H1 (cell line): ENCODE measurements around the gene OTX2. TPM values are rescaled to one million over a fixed set of nuclear protein-coding genes. Genes with fewer than 3 reads are reported as not detected.

Experiments used
- CTCF ChIA-PET: fragments of 300-600 bp; sonication (Branson Sonifier 250); formaldehyde crosslinking; loops from one replicate; lab custom pipeline; 2021; ENCODE audit not compliant: partially characterized antibody; lab: Charles Lee
- POLR2A ChIA-PET: fragments of 300-600 bp; sonication (Branson Sonifier 250); formaldehyde crosslinking; loops from one replicate; lab custom pipeline; 2021; ENCODE audit warnings: inconsistent platforms; ENCODE audit not compliant: partially characterized antibody; lab: Charles Lee
- DNase-seq, 2 experiments: peaks; one replicate each; pipeline versions ENCODE4 v3.0.0 to v3.0.0-alpha.2; 2010 to 2022; ENCODE audit warnings: low spot score in 2 of 2, low read depth in 1 of 2, mixed read lengths in 1 of 2
- FAIRE-seq: peaks from 2 replicates; lab custom pipeline; 2011; peaks lifted over from hg19 to GRCh38; lab: Jason Lieb, UNC
- H2AFZ ChIP-seq: 2 replicates; pipeline ENCODE4 v1.8.1; 2012; ENCODE audit warnings: low read length, inconsistent platforms
- H2AK5ac ChIP-seq: 2 replicates; pipeline ENCODE4 v1.6.1; 2013; ENCODE audit warnings: low read depth, low read length
- H2BK120ac ChIP-seq: replicated peaks from 2 replicates; pipeline ENCODE3; 2013; ENCODE audit warnings: low read depth, low read length, inconsistent platforms
- H2BK12ac ChIP-seq: 2 replicates; pipeline ENCODE4 v1.6.1; 2013; ENCODE audit warnings: low read depth, low read length
- H2BK15ac ChIP-seq: 2 replicates; pipeline ENCODE4 v1.6.1; 2013; ENCODE audit warnings: low read length
- H2BK20ac ChIP-seq: 2 replicates; pipeline ENCODE4 v1.6.1; 2013; ENCODE audit warnings: low read length
- H2BK5ac ChIP-seq: 2 replicates; pipeline ENCODE4 v1.6.1; 2013; ENCODE audit warnings: low read depth, low read length
- H3K14ac ChIP-seq: 2 replicates; pipeline ENCODE4 v1.6.1; 2013; ENCODE audit warnings: inconsistent platforms; ENCODE audit not compliant: insufficient read length
- H3K18ac ChIP-seq: 2 replicates; pipeline ENCODE4 v1.6.1; 2013; ENCODE audit warnings: low read length; ENCODE audit errors: extremely low read depth
- H3K23ac ChIP-seq: 2 replicates; pipeline ENCODE4 v1.6.1; 2013; ENCODE audit warnings: inconsistent platforms; ENCODE audit not compliant: insufficient read length
- H3K23me2 ChIP-seq: 2 replicates; pipeline ENCODE4 v1.6.1; 2013; ENCODE audit warnings: low read depth, low read length
- H3K27ac ChIP-seq: 2 replicates; pipeline ENCODE4 v1.6.1; 2011; ENCODE audit warnings: low read depth, low read length, inconsistent platforms
- H3K27me3 ChIP-seq, 4 experiments: replicated peaks in 1 of 4; 1 replicate in 1 of 4; 2 replicates in 3 of 4; pipeline versions ENCODE4 v1.6.1 to v1.8.1; 2011 to 2013; ENCODE audit warnings: low read length in 3 of 4, mild to moderate bottlenecking in 3 of 4, inconsistent platforms in 2 of 4, mixed read lengths in 2 of 4, moderate library complexity in 1 of 4; ENCODE audit not compliant: control insufficient read depth in 3 of 4, insufficient read depth in 3 of 4; ENCODE audit errors: extremely low read depth in 1 of 4
- H3K36me3 ChIP-seq, 4 experiments: 2 replicates each; pipeline versions ENCODE4 v1.6.1 to v1.8.1; 2011 to 2013; ENCODE audit warnings: mild to moderate bottlenecking in 4 of 4, low read length in 3 of 4, moderate library complexity in 2 of 4, control low read depth in 1 of 4, inconsistent platforms in 1 of 4; ENCODE audit not compliant: insufficient read depth in 4 of 4, control insufficient read depth in 2 of 4
- H3K4ac ChIP-seq: replicated peaks from 2 replicates; pipeline ENCODE3; 2013; ENCODE audit warnings: low read length, low read depth, mixed read lengths, inconsistent platforms; ENCODE audit not compliant: insufficient read length
- H3K4me1 ChIP-seq, 4 experiments: replicated peaks in 1 of 4; 1 replicate in 1 of 4; 2 replicates in 3 of 4; pipeline versions ENCODE4 v1.6.1 to v1.8.1; 2011 to 2013; ENCODE audit warnings: low read length in 3 of 4, inconsistent platforms in 2 of 4, mixed read lengths in 1 of 4; ENCODE audit not compliant: insufficient read depth in 4 of 4, control insufficient read depth in 3 of 4
- H3K4me2 ChIP-seq, 2 experiments: 2 replicates each; pipeline versions ENCODE4 v1.6.1 to v1.8.1; 2011 to 2013; ENCODE audit warnings: low read depth in 2 of 2, low read length in 2 of 2, control low read depth in 1 of 2, inconsistent platforms in 1 of 2, mild to moderate bottlenecking in 1 of 2; ENCODE audit not compliant: insufficient read depth in 1 of 2
- H3K4me3 ChIP-seq, 4 experiments: fragments of 200-600, 300-600 bp in 1 of 4; sonication (generic), shearing (Covaris generic), sonication (Bioruptor Twin) in 1 of 4; 2 replicates each; pipeline versions ENCODE4 v1.5.1 to v1.8.1; 2011 to 2016; ENCODE audit warnings: low read length in 4 of 4, low read depth in 3 of 4, control low read depth in 2 of 4, inconsistent platforms in 2 of 4, mild to moderate bottlenecking in 2 of 4, mixed read lengths in 1 of 4, moderate library complexity in 1 of 4; ENCODE audit not compliant: insufficient read depth in 2 of 4; ENCODE audit errors: extremely low read depth in 1 of 4
- H3K56ac ChIP-seq: replicated peaks from 2 replicates; pipeline ENCODE3; 2013; ENCODE audit warnings: low read depth, mild to moderate bottlenecking, mixed read lengths, low read length, inconsistent platforms; ENCODE audit not compliant: insufficient read length
- H3K79me1 ChIP-seq: 2 replicates; pipeline ENCODE4 v1.6.1; 2013; ENCODE audit warnings: low read depth, low read length, control low read depth
- H3K79me2 ChIP-seq, 2 experiments: 2 replicates each; pipeline versions ENCODE4 v1.6.1 to v1.8.1; 2012 to 2013; ENCODE audit warnings: low read length in 2 of 2, mild to moderate bottlenecking in 2 of 2, inconsistent platforms in 1 of 2; ENCODE audit not compliant: insufficient read depth in 2 of 2, control insufficient read depth in 1 of 2
- H3K9ac ChIP-seq, 4 experiments: replicated peaks in 1 of 4; 1 replicate in 1 of 4; 2 replicates in 3 of 4; pipeline versions ENCODE4 v1.6.1 to v1.8.1; 2011 to 2013; ENCODE audit warnings: low read depth in 3 of 4, low read length in 3 of 4, control low read depth in 2 of 4, mild to moderate bottlenecking in 2 of 4, moderate library complexity in 2 of 4, inconsistent platforms in 1 of 4; ENCODE audit errors: extremely low read depth in 1 of 4
- H3K9me3 ChIP-seq, 2 experiments: 2 replicates each; pipeline versions ENCODE4 v1.6.1 to v1.8.1; 2012 to 2013; ENCODE audit warnings: mild to moderate bottlenecking in 2 of 2, moderate library complexity in 2 of 2, control low read depth in 1 of 2, inconsistent platforms in 1 of 2, low read depth in 1 of 2, low read length in 1 of 2, mixed read lengths in 1 of 2; ENCODE audit not compliant: insufficient read depth in 2 of 2
- H4K20me1 ChIP-seq, 2 experiments: replicated peaks in 1 of 2; 2 replicates each; pipeline versions ENCODE3 to v1.8.1; 2011 to 2013; ENCODE audit warnings: inconsistent platforms in 2 of 2, low read length in 2 of 2, mild to moderate bottlenecking in 1 of 2; ENCODE audit not compliant: insufficient read depth in 2 of 2, control insufficient read depth in 1 of 2
- H4K5ac ChIP-seq: 2 replicates; pipeline ENCODE4 v1.6.1; 2013; ENCODE audit warnings: low read length, low read depth, mixed read lengths, inconsistent platforms; ENCODE audit not compliant: insufficient read length
- H4K8ac ChIP-seq: 2 replicates; pipeline ENCODE4 v1.8.0; 2013; ENCODE audit warnings: mild to moderate bottlenecking, moderate library complexity, low read length, inconsistent platforms; ENCODE audit not compliant: insufficient read depth; ENCODE audit errors: extremely low read depth
- H4K91ac ChIP-seq: replicated peaks from 2 replicates; pipeline ENCODE3; 2013; ENCODE audit warnings: low read length, mixed read lengths, inconsistent platforms; ENCODE audit not compliant: insufficient read length
- WGBS, 2 experiments: shearing (Covaris generic) in 1 of 2; methylation state at CpG; one replicate each; pipeline versions ENCODE4 v1.1.6 to v1.1.7; 2013 to 2015; ENCODE audit warnings: low lambda C conversion rate in 2 of 2, mixed read lengths in 2 of 2, inconsistent platforms in 1 of 2, low coverage in 1 of 2, missing lambda C conversion rate in 1 of 2; ENCODE audit not compliant: insufficient replicate concordance in 2 of 2, insufficient coverage in 1 of 2, insufficient read length in 1 of 2; ENCODE audit errors: extremely low coverage in 1 of 2, missing lambda C conversion rate in 1 of 2; 5-methylcytosine and 5-hydroxymethylcytosine counted together
- polyA plus RNA-seq, 7 experiments: library from polyadenylated mRNA; depleted of rRNA in 3 of 7; stranded (reverse) in 5 of 7; unstranded in 2 of 7; fragments of >200 nt in 5 of 7; fragments of 200-250 nt in 2 of 7; gene quantifications; 1 replicate in 5 of 7; 2 replicates in 1 of 7; 4 replicates in 1 of 7; pipeline versions ENCODE4 v1.2.1 to v1.2.3, GENCODE V29; 2011 to 2013; ENCODE audit warnings: missing spikeins in 2 of 7, mixed read lengths in 2 of 7
- total RNA-seq: library from RNA; stranded (reverse); fragmentation: NEBNext Ultra II Directional; extraction: Animal tissue kit (Norgen Biotek cat#: 25700); gene quantifications from 2 replicates; pipeline ENCODE4 v1.2.1, GENCODE V29; 2021

OTX2 gene
- total and polyA plus RNA-seq, 2 of the 8 experiments (the other 6 are each of a cell fraction or from before 2014, with no cell fraction given), result 33.9 to 155 TPM

GRCh38 chr14:56774503-56774902 lies 35.8 kb downstream of the OTX2 start:
- WGBS, 2 experiments, result 62% methylated on average over 6 of the region's 6 CpGs; no CpG with 5 or more reads in 1 of the 2 experiments
- Histone ChIP-seq H3K9ac (no peak overlapping the region), H2AK5ac (no peak overlapping the region), H3K23ac (no peak overlapping the region), H4K20me1 (no peaks in the 10 kb centered on the region), H3K23me2 (no peaks in the 10 kb centered on the region), H2AFZ (no peak overlapping the region), H4K91ac (no peak overlapping the region), H3K4me2 (no peak overlapping the region), H3K4me1 (peaks cover 0 to 3% (median 0%) of the 10 kb centered on the region in 4 experiments; a peak in 1 of 7 replicates), H3K27me3 (no peaks in the 10 kb centered on the region; a peak in 1 of 7 replicates), H2BK15ac (no peak overlapping the region), H3K18ac (no peak overlapping the region), H3K4ac (no peak overlapping the region), H3K79me1 (no peaks in the 10 kb centered on the region), H2BK120ac (no peak overlapping the region), H3K56ac (no peak overlapping the region), H3K4me3 (no peak overlapping the region), H2BK20ac (no peak overlapping the region), H3K14ac (no peak overlapping the region), H3K79me2 (no peaks in the 10 kb centered on the region), H3K9me3 (no peaks in the 10 kb centered on the region), H3K27ac (no peak overlapping the region), H4K8ac (no peak overlapping the region), H4K5ac (no peak overlapping the region), H2BK5ac (no peak overlapping the region), H3K36me3 (no peaks in the 10 kb centered on the region), H2BK12ac (no peak overlapping the region)
- POLR2A ChIA-PET, result interaction anchor here (0.9 to 1.0 kb wide), 2 partner anchors 21 to 23 kb away, joined by 3 to 4 read pairs; no protein-coding TSS in a partner anchor
- DNase-seq (no peak), FAIRE-seq (no peak)
- CTCF ChIA-PET, result interaction anchor here (0.6 to 1.2 kb wide), 3 partner anchors 14 to 1340 kb away, joined by 3 to 5 read pairs (median 3); no protein-coding TSS in a partner anchor
